ENCODE results near the gene SMIM22. TPM values are rescaled to one million over a fixed set of nuclear protein-coding genes. Genes with fewer than 3 reads are reported as not detected.

Gene SMIM22
- total and polyA plus RNA-seq, 11 donors = not detected

- 64 to 68% (median 67%) methylated on average over 8 of the region's 8 CpGs for WGBS, 4 donors
- intact Hi-C loops (cut with DNase I) = loop anchor here in 7 of 10 donors (1.0 to 10.0 kb wide), 8 partner anchors 35 to 154 kb away; partner anchors contain the start of genes SEC14L5 (in 4 of the 7), GLYR1 (in 3 of the 7), UBN1 (in 3 of the 7) and ZNF500 (in 2 of the 7)
- DNase-seq = no peak
- Histone ChIP-seq H3K36me3 (peaks cover 0 to 56% (median 45%) of the 10 kb centered on the region in 9 donors), H3K27me3 (no peaks in the 10 kb centered on the region), H3K27ac (peak overlapping the region in 11 of 12 donors; percentile 84 to 96 (median 90)), H3K9me3 (no peaks in the 10 kb centered on the region), H3K4me1 (peaks cover 0 to 50% (median 25%) of the 10 kb centered on the region in 12 donors), H3K4me3 (peak overlapping the region in 10 of 12 donors; percentile 68 to 96 (median 86))
- no peak for TF ChIP-seq POLR2A (IDR thresholded peaks at IDR 0.05)
- no peak for TF ChIP-seq CTCF (IDR thresholded peaks at IDR 0.05)
- ATAC-seq = no peak
Measured at GRCh38 chr16:4803401-4803844, 8.3 kb downstream of the SMIM22 start.

- intact Hi-C loops (cut with DNase I) = loop anchor here in 7 of 10 donors (1.0 to 10.0 kb wide), 8 partner anchors 35 to 153 kb away; partner anchors contain the start of genes SEC14L5 (in 4 of the 7), GLYR1 (in 3 of the 7), UBN1 (in 3 of the 7) and ZNF500 (in 2 of the 7)
- H3K4me1 ChIP-seq = peaks cover 0 to 50% (median 25%) of the 10 kb centered on the region in 12 donors
- peak overlapping the region in 9 of 12 donors; percentile 41 to 96 (median 63) for H3K27ac ChIP-seq
Measured at GRCh38 chr16:4803898-4804762, 9.0 kb downstream of the SMIM22 start.

GRCh38 chr16:4805231-4805630 lies 10.1 kb downstream of the SMIM22 start:
- H3K27ac ChIP-seq = peak overlapping the region in 11 of 12 donors; percentile 8 to 92 (median 61)
- no peaks in the 10 kb centered on the region for H3K9me3 ChIP-seq
- peak in 9 of 12 donors; percentile 20 to 49 (median 35) for TF ChIP-seq CTCF (IDR thresholded peaks at IDR 0.05)
- TF ChIP-seq POLR2A (IDR thresholded peaks at IDR 0.05) = no peak
- H3K4me3 ChIP-seq = no peak overlapping the region
- 52 to 61% (median 58%) methylated on average over 11 of the region's 11 CpGs for WGBS, 4 donors
- H3K4me1 ChIP-seq = peaks cover 0 to 44% (median 22%) of the 10 kb centered on the region in 12 donors
- ATAC-seq (peak; percentile 19 to 48 (median 29)), DNase-seq (peak; percentile 47 to 81 (median 67))
- H3K27me3 ChIP-seq = no peaks in the 10 kb centered on the region
- intact Hi-C loops (cut with DNase I) = loop anchor here in 4 of 10 donors (5.0 to 10.0 kb wide), 2 partner anchors 42 to 150 kb away; partner anchors contain the start of genes SEC14L5 (in 3 of the 4), GLYR1 (in 1 of the 4) and UBN1 (in 1 of the 4)
- H3K36me3 ChIP-seq = peaks cover 0 to 62% (median 55%) of the 10 kb centered on the region in 9 donors

More at GRCh38 chr16:4803898-4804762, 9.0 kb downstream of the SMIM22 start:
- ATAC-seq = peak in 1 of 4 donors; percentile 0
- DNase-seq = no peak
- no peak for TF ChIP-seq CTCF (IDR thresholded peaks at IDR 0.05)
- TF ChIP-seq POLR2A (IDR thresholded peaks at IDR 0.05) = no peak
- Histone ChIP-seq H3K27me3 (no peaks in the 10 kb centered on the region), H3K36me3 (peaks cover 0 to 56% (median 49%) of the 10 kb centered on the region in 9 donors), H3K4me3 (no peak overlapping the region), H3K9me3 (no peaks in the 10 kb centered on the region)
- WGBS, 4 donors = 63 to 78% (median 70%) methylated on average over 26 of the region's 26 CpGs
